Heart left ventricle (tissue), 13 donors: ENCODE data around the gene TACC3.

Experiments
- POLR2A ChIP-seq, 2 donors: fragments of 450-650 bp; IDR thresholded peaks; one replicate each; pipeline ENCODE4 v1.6.1; 2017; ENCODE audit warnings: antibody characterized with exemption in 2 of 2, mild to moderate bottlenecking in 2 of 2, moderate library complexity in 2 of 2
- TF ChIP-seq, protein P1 (sequence below), 12 donors: fragments of 200-600 bp; sonication (generic) in 4 of 12; IDR thresholded peaks; one replicate each; pipeline versions ENCODE4 v1.5.0 to v1.8.0; 2018 to 2022; ENCODE audit warnings: antibody characterized with exemption in 12 of 12, mild to moderate bottlenecking in 5 of 12
- donor health status: ischemic (EF 13 %, LVEDD 7.1; RV severe dilation, severe dysfunction).
- donor health status: DM: no; HTN: yes; CAD: no.
- donor health status: DM: no; HTN: no; CAD: no.
- donor health status: ischemic (EF 25% LVEDD 6.9; RV normal size, moderate dysfunction).
- donor health status: ischemic (EF 25% LVEDD 5.7; RV mildly dilated, moderate dysfunction).
- donor health status: ischemic (EF 35%, LVEDD 5.7; RV mildly dilated, moderate dysfunction).
- donor health status: nonischemic (EF 11% LVEDD 7.7; RV severe dilation, severe dysfunction).
- donor health status: DM: yes; HTN: yes; CAD: no.
- donor health status: PGD.
- donor health status: ischemic (EF 29% LVEDD 5.4; RV normal size, mild dysfunction).
- donor health status: nonischemic (EF 23%, LVEDD 6.1; RV moderate dilation, normal function).

DNA sequence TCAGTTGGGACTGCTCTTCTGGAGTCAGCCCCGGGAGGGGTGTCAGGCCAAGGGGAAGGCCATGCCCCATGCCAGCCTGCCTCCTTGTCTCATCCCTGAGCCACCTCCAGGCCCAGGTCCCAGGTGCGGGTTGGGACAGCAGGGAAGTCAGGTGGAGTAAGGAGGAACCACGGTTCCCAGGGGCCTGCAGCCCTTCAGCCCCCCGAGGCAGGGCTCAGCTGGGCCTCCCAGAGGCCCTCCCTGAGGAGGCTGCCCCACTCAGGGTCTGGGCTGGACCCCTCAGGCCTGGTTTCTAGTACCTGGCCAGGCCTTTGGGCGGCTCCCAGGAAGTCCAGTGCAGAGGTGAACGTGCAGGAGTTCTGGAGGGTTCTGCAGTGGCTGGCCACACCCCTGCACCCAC, 48.4 kb downstream of the TACC3 start:
- no peak for TF ChIP-seq POLR2A (IDR thresholded peaks at IDR 0.05)
- TF ChIP-seq, protein P1, sequence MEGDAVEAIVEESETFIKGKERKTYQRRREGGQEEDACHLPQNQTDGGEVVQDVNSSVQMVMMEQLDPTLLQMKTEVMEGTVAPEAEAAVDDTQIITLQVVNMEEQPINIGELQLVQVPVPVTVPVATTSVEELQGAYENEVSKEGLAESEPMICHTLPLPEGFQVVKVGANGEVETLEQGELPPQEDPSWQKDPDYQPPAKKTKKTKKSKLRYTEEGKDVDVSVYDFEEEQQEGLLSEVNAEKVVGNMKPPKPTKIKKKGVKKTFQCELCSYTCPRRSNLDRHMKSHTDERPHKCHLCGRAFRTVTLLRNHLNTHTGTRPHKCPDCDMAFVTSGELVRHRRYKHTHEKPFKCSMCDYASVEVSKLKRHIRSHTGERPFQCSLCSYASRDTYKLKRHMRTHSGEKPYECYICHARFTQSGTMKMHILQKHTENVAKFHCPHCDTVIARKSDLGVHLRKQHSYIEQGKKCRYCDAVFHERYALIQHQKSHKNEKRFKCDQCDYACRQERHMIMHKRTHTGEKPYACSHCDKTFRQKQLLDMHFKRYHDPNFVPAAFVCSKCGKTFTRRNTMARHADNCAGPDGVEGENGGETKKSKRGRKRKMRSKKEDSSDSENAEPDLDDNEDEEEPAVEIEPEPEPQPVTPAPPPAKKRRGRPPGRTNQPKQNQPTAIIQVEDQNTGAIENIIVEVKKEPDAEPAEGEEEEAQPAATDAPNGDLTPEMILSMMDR (IDR thresholded peaks at IDR 0.05), result no peak
